Activated T-cell treated with anti-CD3 and anti-CD28 coated beads, Interleukin-2, amount 50 U/mL, for 72 hours (primary cell): ENCODE data around the gene SUCLA2. TPM values are rescaled to one million over a fixed set of nuclear protein-coding genes. Genes with fewer than 3 reads are reported as not detected.
A peak's percentile ranks its signal among the peaks of the same experiment; 100 is the strongest.

Experiments
- ATAC-seq, 2 donors: fragments of 150-1000 bp; cut with Tn5 transposase; replicated peaks in 1 of 2; 2 replicates each; pipeline ENCODE4 v1.10.0; 2021; ENCODE audit warnings: moderate library complexity in 2 of 2, mild to moderate bottlenecking in 1 of 2
- DNase-seq, 2 donors: peaks; one replicate each; pipeline ENCODE4 v3.0.0; 2021 to 2022; ENCODE audit warnings: mixed read lengths in 1 of 2
- H3K27ac Mint-ChIP-seq: one replicate; pipeline ENCODE4 v1.8.0; 2022; ENCODE audit warnings: mild to moderate bottlenecking, moderate library complexity, mixed read lengths
- H3K27me3 Mint-ChIP-seq: one replicate; pipeline ENCODE4 v1.8.0; 2022; ENCODE audit warnings: low read depth, mixed read lengths
- H3K36me3 Mint-ChIP-seq, 2 donors: one replicate each; pipeline ENCODE4 v1.8.0; 2022; ENCODE audit warnings: mixed read lengths in 2 of 2, mild to moderate bottlenecking in 1 of 2; ENCODE audit not compliant: insufficient read depth in 2 of 2
- H3K4me1 Mint-ChIP-seq: one replicate; pipeline ENCODE4 v1.8.0; 2022; ENCODE audit warnings: low read depth, mixed read lengths
- H3K4me3 Mint-ChIP-seq, 2 donors: one replicate each; pipeline ENCODE4 v1.8.0; 2022; ENCODE audit warnings: mild to moderate bottlenecking in 2 of 2, mixed read lengths in 2 of 2, moderate library complexity in 2 of 2
- H3K9me3 Mint-ChIP-seq, 2 donors: one replicate each; pipeline ENCODE4 v1.8.0; 2022; ENCODE audit warnings: mixed read lengths in 2 of 2
- total RNA-seq, 2 donors: library from RNA; stranded (reverse); gene quantifications; one replicate each; pipeline ENCODE4 v1.2.3, GENCODE V29; 2022

Gene SUCLA2
- total RNA-seq: 10 to 100 TPM; 35.0 to 45.0 TPM

- peak; percentile 93 to 96 for DNase-seq
- ATAC-seq: peak; percentile 100
- Mint-ChIP-seq H3K4me3 (peak within 1 kb of the TSS; percentile 90 to 96), H3K4me1 (peaks cover 48% of the 10 kb centered on the region), H3K36me3 (peaks cover 0 to 4% of the 10 kb centered on the region in 2 donors), H3K27ac (peak within 1 kb of the TSS; percentile 66), H3K9me3 (no peaks in the 10 kb centered on the region), H3K27me3 (no peaks in the 10 kb centered on the region)
These were observed at the start of gene SUCLA2 for GRCh38 chr13:48001114-48001881. TSS of gene SUCLA2 (minus strand) at chr13:48001273. CDS start at chr13:48001269, 4 bp downstream.

DNA sequence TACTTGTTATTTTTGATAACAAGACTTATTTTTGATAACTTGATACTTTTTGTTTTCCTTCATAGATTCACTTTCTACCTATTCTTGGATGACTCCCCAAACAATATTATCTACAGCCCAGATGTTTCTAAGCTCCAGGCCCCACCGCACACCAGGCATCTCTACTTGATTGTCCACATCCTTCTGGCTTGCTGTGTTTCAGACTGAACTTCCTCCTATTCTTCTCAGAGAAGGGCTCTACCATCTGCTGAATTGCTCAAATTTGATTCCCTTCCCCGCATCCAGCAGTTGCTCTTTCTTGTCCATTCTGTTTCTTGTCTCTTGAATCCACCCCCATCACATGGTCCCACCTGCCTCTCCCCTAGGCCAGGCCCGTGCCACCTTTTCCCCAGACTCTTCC is 49.5 kb upstream of the SUCLA2 start:
- no peak overlapping the region for H3K27ac Mint-ChIP-seq
- ATAC-seq (no peak), DNase-seq (no peak)
- H3K4me3 Mint-ChIP-seq: no peak overlapping the region
- peaks cover 3% of the 10 kb centered on the region for H3K4me1 Mint-ChIP-seq
- peaks cover 5 to 16% of the 10 kb centered on the region in 2 donors for H3K36me3 Mint-ChIP-seq
- no peaks in the 10 kb centered on the region for H3K9me3 Mint-ChIP-seq
- no peaks in the 10 kb centered on the region for H3K27me3 Mint-ChIP-seq

- DNase-seq (no peak), ATAC-seq (peak; percentile 70 to 82)
- H3K36me3 Mint-ChIP-seq: peaks cover 2 to 18% of the 10 kb centered on the region in 2 donors
- H3K4me3 Mint-ChIP-seq: peak overlapping the region in 1 of 2 donors; percentile 72
- H3K27me3 Mint-ChIP-seq: no peaks in the 10 kb centered on the region
- H3K4me1 Mint-ChIP-seq: peaks cover 29% of the 10 kb centered on the region
- peak overlapping the region; percentile 97 for H3K27ac Mint-ChIP-seq
- no peaks in the 10 kb centered on the region for H3K9me3 Mint-ChIP-seq
These were observed 42.9 kb upstream of the SUCLA2 start for GRCh38 chr13:48043789-48044503.

- Mint-ChIP-seq H3K27me3 (no peaks in the 10 kb centered on the region), H3K36me3 (peaks cover 3 to 16% of the 10 kb centered on the region in 2 donors), H3K9me3 (no peaks in the 10 kb centered on the region), H3K4me1 (peaks cover 40% of the 10 kb centered on the region), H3K27ac (peak overlapping the region; percentile 94), H3K4me3 (peak overlapping the region in 1 of 2 donors; percentile 31)
- no peak for ATAC-seq
- no peak for DNase-seq
These were observed 41.8 kb upstream of the SUCLA2 start for GRCh38 chr13:48042894-48043293.

GRCh38 chr13:48040896-48041295 is 39.8 kb upstream of the SUCLA2 start:
- DNase-seq: no peak
- H3K27ac Mint-ChIP-seq: peak overlapping the region; percentile 94
- no peaks in the 10 kb centered on the region for H3K9me3 Mint-ChIP-seq
- no peak for ATAC-seq
- H3K4me1 Mint-ChIP-seq: peaks cover 55% of the 10 kb centered on the region
- peaks cover 3 to 14% of the 10 kb centered on the region in 2 donors for H3K36me3 Mint-ChIP-seq
- H3K4me3 Mint-ChIP-seq: no peak overlapping the region
- H3K27me3 Mint-ChIP-seq: no peaks in the 10 kb centered on the region

DNA sequence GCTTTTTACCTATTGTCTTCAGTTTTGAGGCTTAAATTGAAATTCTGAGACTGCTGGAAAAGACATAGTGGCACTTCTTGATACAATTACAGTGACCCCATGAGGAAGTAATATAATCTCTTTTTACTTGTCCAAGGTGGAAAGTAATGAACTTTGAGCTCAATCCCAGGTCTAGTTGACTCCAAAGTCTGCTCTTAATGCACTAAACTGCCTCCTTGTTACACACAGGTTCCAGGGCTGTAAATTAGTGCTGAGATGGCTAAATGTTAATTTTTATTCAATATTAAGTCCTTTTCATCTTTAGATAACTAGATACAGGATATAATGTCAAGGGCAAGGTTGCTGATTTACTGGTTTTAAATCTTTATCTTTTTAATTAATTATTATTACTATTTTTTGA is 39.0 kb upstream of the SUCLA2 start:
- DNase-seq (no peak), ATAC-seq (no peak)
- H3K9me3 Mint-ChIP-seq: no peaks in the 10 kb centered on the region
- peak overlapping the region in 1 of 2 donors; percentile 52 for H3K4me3 Mint-ChIP-seq
- H3K27me3 Mint-ChIP-seq: no peaks in the 10 kb centered on the region
- peak overlapping the region; percentile 65 for H3K27ac Mint-ChIP-seq
- H3K36me3 Mint-ChIP-seq: peaks cover 3 to 14% of the 10 kb centered on the region in 2 donors
- H3K4me1 Mint-ChIP-seq: peaks cover 59% of the 10 kb centered on the region

DNA sequence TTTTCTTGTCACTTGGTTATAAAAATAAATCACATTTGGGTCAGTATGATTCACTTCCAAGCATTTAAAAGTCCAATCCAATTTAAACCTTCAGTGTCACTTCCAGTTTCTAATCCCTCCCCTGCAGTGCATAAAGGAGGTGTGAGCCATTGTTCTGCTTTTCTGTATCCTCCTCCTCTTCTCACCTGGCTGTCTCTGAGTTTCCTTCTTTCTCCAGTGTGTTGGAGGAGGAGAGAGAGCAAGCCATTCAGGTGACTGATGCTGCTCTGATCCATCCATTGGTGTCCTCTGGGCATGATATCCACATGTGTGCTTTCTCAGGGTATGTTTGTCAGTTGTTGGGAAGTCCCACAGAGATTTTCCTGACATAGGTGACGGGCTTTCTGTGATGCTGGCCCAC is 37.7 kb upstream of the SUCLA2 start:
- Mint-ChIP-seq H3K4me3 (peak overlapping the region; percentile 93 to 96), H3K27me3 (no peaks in the 10 kb centered on the region), H3K27ac (peak overlapping the region; percentile 95), H3K9me3 (no peaks in the 10 kb centered on the region), H3K36me3 (peaks cover 3 to 16% of the 10 kb centered on the region in 2 donors), H3K4me1 (peaks cover 61% of the 10 kb centered on the region)
- no peak for DNase-seq
- ATAC-seq: no peak

DNA sequence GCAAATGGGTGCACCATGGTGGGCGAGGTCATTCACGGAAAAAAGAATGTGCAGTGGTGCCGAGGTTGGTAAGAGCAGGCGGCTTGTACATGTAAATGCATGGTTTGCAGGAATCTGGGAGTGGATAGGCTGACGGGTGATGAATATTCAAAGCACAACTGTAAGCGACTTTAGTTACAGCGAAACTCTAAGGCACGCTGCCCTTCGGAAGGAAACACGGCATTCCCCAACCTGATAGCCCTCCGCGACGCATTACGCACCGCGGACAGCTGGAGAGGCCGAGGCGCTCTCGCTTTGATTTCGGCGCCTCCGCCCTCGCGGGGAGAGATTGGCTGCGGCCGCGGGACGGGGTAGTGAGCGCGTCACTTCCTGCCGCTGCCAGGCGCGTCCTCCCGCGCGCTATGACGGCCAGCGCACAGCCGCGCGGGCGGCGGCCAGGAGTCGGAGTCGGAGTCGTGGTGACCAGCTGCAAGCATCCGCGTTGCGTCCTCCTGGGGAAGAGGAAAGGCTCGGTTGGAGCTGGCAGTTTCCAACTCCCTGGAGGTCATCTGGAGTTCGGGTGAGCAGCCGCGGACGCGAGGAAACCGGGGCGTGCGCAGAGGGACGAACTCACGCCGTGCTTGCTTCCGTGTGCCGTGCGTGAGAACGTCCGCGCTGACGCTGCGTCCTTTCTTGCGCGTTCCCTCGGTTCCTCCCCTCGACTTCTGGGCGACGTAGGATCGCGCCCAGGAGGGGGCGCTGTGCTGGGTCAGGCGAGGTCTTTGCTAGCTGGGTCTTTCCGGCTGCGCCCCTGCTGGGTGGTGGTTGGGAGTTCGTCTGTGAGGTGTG is 36.5 kb upstream of the SUCLA2 start, which contains the start of gene NUDT15:
NUDT15 (plus strand) TSS at position 381 of the 828 bp plus-strand sequence; CDS start at position 402, 21 bp downstream.
- ATAC-seq (peak; percentile 92 to 93), DNase-seq (peak; percentile 96 to 98)
- peaks cover 0 to 1% of the 10 kb centered on the region in 2 donors for H3K9me3 Mint-ChIP-seq
- H3K4me3 Mint-ChIP-seq: peak within 1 kb of the TSS; percentile 93 to 96
- no peaks in the 10 kb centered on the region for H3K27me3 Mint-ChIP-seq
- H3K4me1 Mint-ChIP-seq: peaks cover 54% of the 10 kb centered on the region
- H3K36me3 Mint-ChIP-seq: peaks cover 3 to 17% of the 10 kb centered on the region in 2 donors
- H3K27ac Mint-ChIP-seq: peak within 1 kb of the TSS; percentile 95

GRCh38 chr13:48029859-48030258 is 28.8 kb upstream of the SUCLA2 start:
- peaks cover 19 to 33% of the 10 kb centered on the region in 2 donors for H3K36me3 Mint-ChIP-seq
- peak; percentile 66 to 78 for ATAC-seq
- H3K4me3 Mint-ChIP-seq: no peak overlapping the region
- peaks cover 12 to 14% of the 10 kb centered on the region in 2 donors for H3K9me3 Mint-ChIP-seq
- no peaks in the 10 kb centered on the region for H3K27me3 Mint-ChIP-seq
- peaks cover 26% of the 10 kb centered on the region for H3K4me1 Mint-ChIP-seq
- no peak for DNase-seq
- no peak overlapping the region for H3K27ac Mint-ChIP-seq

- Mint-ChIP-seq H3K36me3 (peaks cover 19 to 30% of the 10 kb centered on the region in 2 donors), H3K27me3 (no peaks in the 10 kb centered on the region), H3K4me1 (peaks cover 17% of the 10 kb centered on the region), H3K4me3 (no peak overlapping the region), H3K27ac (no peak overlapping the region), H3K9me3 (peaks cover 12 to 14% of the 10 kb centered on the region in 2 donors)
- no peak for ATAC-seq
- DNase-seq: no peak
These were observed 27.0 kb upstream of the SUCLA2 start for GRCh38 chr13:48028066-48028465.

DNA sequence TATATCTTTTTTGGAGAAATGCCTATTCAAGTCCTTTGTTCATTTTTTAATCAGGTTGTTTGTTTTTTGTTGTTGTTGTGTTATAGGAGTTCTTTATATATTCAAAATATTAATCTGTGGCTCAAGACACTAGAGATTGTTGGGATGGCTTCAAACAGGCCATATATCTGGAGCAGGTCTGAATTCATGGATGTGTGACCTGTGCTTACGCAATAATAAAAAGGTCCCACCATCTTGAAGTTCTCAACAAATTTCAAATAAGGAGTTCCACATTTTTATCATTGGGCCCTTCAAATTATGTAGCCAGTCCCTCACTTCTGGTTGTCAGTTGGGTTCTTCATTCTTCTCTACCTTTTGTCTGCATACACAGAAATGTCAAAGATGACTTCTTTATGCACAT is 18.7 kb upstream of the SUCLA2 start:
- Mint-ChIP-seq H3K27ac (no peak overlapping the region), H3K4me3 (no peak overlapping the region), H3K36me3 (peaks cover 1 to 4% of the 10 kb centered on the region in 2 donors), H3K27me3 (no peaks in the 10 kb centered on the region), H3K9me3 (peaks cover 0 to 2% of the 10 kb centered on the region in 2 donors), H3K4me1 (no peaks in the 10 kb centered on the region)
- no peak for DNase-seq
- no peak for ATAC-seq

DNA sequence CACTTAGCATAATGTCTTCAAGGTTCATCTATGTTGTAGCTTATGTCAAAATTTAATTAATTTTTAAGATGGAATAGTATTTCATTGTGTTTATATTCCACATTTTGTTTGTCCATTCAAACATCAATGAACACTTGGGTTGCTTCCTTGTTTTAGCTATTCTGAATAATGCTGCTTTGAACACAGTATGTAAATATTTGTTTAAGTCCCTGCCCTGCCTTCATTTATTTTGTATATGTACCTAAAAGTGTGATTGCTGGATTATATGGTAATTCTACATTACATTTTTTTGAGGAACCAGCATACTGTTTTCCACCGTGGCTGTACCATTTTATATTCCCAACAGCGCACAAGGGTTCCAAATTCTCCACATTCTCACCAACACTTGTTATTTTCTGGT is 17.6 kb upstream of the SUCLA2 start:
- ATAC-seq (no peak), DNase-seq (no peak)
- Mint-ChIP-seq H3K27ac (no peak overlapping the region), H3K4me1 (no peaks in the 10 kb centered on the region), H3K9me3 (peaks cover 0 to 2% of the 10 kb centered on the region in 2 donors), H3K27me3 (no peaks in the 10 kb centered on the region), H3K36me3 (peaks cover 1 to 4% of the 10 kb centered on the region in 2 donors), H3K4me3 (no peak overlapping the region)
